ENCODE measurements around the gene HCST.
A peak's percentile ranks its signal among the peaks of the same experiment; 100 is the strongest.

Gene HCST, protein sequence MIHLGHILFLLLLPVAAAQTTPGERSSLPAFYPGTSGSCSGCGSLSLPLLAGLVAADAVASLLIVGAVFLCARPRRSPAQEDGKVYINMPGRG

DNA sequence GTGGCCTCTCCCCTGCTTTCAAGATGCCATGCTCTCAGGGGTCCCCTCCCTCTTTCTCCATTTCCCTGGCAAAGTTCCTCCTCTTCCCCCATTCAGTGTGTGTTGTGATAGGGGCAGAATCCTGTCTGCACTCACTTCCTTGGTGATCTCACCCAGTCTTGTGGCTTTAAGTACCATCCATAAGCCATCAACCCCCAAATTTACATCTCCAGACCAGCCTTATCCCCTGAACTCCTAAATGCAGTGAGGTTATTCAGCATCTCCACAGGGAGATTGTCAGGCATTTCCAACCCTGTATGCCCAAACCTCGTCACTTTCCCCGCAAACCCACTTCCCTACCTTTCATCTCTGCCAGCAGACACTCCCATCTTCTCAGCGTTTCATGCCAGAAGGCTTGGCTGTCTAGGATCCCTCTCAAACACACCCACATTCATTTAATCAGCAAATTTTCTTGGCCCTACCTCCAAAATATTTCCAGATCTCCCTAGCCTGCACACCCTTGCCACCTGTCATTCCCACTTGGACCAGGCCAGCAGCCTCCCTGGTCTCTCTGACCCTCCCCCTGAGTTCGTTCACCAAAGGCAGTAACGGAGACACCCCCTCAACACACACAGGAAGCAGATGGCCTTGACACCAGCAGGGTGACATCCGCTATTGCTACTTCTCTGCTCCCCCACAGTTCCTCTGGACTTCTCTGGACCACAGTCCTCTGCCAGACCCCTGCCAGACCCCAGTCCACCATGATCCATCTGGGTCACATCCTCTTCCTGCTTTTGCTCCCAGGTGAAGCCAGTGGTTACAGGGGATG lies at the start of gene HCST:
HCST (plus strand) TSS at position 676 of the 808 bp plus-strand sequence; CDS start at position 741, 65 bp downstream.
- DNase-seq (ENCODE audit: low read depth in 2 of 2): no peak

DNA sequence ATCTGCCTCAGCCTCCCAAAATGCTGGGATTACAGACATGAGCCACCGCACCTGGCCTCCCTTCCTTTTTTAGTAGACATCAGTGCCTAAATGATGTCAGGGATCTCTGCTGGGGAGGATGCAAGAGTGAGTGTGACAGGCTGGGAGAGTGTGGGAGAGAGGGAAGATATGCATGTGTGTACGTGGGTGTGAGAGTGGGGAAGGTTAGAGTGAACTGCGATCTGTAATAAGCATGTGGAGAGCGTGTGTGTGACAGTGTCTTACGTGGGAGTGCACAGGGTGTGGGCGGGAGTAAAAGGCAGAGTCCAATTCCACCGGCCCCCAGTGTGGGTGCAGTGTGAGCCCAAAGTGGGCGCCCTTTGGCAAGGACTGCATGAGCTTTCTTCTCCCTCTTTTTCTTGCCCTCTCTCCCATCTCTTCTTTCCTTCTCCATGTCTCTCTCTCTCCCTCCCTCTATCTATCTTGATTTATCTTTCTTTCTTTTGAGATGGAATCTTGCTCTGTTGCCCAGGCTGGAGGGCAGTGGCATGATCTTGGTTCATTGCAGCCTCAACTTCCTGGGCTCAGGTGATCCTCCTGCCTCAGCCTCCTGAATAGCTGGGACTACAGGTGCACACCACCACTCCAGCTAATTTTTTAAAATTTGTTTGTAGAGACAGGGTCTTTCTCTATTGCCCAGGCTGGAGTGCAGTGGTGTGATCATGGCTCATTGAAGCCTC lies 49.1 kb upstream of the HCST start:
- DNase-seq (ENCODE audit: low read depth in 2 of 2): no peak

DNA sequence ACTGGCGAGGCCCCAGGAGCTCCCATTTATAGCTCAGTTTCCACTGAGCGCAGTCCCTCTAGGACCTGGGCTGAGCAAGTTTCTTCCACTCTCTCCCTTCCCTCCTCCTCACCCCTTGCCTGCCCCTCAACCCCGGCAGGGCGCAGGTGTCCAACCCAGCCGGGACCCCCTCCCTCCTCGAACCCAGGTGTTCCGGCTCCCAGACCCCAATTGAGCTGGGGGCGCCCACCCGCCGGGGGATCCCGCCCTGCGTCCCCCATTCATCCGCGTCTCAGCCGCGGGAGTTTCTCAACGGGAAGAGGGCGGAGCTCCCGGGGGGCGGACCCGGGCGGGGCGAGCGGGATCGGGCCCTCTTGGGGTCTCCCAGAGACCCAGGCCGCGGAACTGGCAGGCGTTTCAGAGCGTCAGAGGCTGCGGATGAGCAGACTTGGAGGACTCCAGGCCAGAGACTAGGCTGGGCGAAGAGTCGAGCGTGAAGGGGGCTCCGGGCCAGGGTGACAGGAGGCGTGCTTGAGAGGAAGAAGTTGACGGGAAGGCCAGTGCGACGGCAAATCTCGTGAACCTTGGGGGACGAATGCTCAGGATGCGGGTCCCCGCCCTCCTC lies 45.7 kb upstream of the HCST start, which contains the start of gene KIRREL2:
KIRREL2 (plus strand) TSS at position 366 of the 604 bp plus-strand sequence; CDS start at position 575, 209 bp downstream.
- DNase-seq (ENCODE audit: low read depth in 2 of 2): no peak

DNA sequence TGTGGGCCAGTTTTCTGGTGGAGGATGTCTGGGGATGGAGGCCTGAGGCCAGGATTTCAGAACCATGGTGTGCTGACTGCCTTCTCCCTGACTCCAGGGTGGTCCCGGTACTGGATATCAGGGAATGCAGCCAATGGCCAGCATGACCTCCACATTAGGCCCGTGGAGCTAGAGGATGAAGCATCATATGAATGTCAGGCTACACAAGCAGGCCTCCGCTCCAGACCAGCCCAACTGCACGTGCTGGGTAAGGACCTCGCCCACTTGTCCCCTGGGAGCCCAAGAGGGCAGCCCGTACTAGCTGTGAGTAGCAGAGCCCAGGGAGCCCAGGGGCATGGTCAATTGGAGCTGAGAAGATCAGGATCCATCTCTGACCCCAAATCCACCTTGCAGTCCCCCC lies 44.0 kb upstream of the HCST start:
- no peak for DNase-seq (ENCODE audit: low read depth in 2 of 2)

DNA sequence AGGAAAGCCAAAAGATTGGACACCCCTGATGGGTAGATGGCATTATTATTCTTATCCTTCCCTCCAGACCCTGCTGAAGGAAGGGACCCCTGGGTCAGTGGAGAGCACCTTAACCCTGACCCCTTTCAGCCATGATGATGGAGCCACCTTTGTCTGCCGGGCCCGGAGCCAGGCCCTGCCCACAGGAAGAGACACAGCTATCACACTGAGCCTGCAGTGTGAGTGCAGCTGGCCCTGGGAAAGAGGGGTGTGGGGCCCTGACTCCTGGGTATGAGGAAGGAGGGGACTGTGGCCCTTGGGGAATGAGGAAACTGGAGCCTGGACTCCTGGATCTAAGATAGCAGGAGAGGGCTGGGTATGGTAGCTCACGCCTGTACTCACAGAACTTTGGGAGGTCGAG lies 42.9 kb upstream of the HCST start:
- no peak for DNase-seq (ENCODE audit: low read depth in 2 of 2)

DNA sequence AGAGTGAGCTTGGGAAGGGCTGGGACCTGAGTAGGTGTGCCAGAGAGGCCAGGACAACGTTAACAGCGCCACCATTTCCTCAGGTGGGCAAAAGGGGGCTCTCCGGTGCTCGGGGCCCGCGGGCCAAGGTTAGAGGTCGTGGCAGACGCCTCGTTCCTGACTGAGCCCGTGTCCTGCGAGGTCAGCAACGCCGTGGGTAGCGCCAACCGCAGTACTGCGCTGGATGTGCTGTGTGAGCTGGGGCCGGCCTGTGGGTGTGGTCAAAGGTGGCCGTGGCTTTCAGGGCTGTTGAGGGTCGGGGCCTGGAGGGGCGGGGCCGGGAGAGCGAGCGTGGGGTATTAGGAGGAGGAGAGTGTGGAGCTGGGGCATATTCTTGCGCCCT lies 41.9 kb upstream of the HCST start:
- no peak for DNase-seq (ENCODE audit: low read depth in 2 of 2)

DNA sequence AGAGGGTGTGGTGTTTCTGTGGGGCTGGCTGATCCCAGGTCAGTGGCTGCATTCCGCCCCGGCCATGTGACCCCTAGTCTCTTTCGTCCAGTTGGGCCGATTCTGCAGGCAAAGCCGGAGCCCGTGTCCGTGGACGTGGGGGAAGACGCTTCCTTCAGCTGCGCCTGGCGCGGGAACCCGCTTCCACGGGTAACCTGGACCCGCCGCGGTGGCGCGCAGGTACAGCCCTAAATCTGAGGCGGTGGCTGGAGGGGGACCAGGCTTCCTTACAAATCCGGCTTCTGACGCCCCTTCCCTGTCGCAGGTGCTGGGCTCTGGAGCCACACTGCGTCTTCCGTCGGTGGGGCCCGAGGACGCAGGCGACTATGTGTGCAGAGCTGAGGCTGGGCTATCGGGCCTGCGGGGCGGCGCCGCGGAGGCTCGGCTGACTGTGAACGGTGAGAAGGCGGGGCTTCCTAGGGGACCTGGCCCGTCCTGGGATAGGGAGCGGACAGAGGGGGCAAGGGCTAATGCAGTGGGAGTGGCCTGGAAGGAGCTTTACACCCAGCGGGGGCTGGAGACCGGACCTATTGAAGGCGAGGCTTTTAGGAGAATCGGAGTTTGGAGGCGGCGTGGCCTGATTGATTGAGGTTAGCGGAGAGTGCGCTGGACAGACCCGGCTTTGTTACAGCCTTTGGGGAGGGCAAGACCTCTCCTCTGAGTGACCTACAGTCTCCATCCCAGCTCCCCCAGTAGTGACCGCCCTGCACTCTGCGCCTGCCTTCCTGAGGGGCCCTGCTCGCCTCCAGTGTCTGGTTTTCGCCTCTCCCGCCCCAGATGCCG lies 41.3 kb upstream of the HCST start:
- DNase-seq (ENCODE audit: low read depth in 2 of 2): no peak

DNA sequence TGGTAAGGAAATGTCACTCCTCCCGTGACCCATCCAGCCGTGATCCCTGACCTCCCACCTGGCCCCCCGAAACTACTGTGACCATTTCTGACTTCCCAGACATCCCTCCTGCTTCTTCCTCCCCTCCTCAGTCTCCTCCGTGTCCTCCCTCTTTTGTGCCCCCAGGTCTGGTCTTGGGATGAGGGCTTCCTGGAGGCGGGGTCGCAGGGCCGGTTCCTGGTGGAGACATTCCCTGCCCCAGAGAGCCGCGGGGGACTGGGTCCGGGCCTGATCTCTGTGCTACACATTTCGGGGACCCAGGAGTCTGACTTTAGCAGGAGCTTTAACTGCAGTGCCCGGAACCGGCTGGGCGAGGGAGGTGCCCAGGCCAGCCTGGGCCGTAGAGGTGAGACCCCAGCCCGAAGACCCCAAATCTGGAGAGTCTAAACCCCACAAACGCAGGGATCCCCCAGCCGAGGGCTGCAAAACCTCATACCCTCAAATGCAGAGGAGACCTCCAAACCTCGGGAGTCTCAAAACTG lies 40.6 kb upstream of the HCST start:
- no peak for DNase-seq (ENCODE audit: low read depth in 2 of 2)

DNA sequence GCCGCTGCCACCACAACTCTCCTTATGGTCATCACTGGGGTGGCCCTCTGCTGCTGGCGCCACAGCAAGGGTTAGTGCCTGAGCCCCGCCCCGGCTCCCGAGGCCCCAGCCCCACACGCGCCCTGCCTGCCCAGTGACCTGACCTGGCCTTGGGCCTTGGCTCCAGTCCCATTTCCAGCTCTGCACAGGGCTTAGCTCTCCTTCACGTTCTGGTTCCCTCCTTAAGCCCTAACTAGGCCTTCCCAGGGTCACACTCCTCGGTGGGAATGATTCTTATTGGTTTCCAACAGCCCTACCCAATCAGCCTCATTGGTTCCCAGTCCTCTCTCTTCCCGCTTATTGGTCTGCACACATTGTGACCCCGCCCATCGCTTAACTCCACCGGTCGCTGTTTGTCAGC lies 39.8 kb upstream of the HCST start:
- DNase-seq (ENCODE audit: low read depth in 2 of 2): no peak

DNA sequence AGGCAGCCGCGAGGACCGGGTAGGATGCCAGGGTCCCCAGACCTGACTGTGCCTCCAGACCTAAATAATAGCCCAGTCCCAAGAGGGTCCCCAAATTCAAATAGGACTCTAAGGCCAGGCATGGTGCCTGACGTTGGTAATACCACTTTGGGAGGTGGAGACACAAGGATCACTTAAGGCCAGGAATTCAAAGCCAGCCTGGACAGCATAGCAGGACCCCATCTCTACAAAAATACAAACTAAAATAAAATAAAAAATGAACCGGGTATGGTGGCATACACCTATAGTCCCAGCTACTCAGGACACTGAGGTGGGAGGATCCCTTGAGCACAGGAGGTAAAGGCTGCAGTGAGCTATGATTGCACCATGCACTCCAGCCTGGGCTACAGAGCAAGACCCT lies 39.3 kb upstream of the HCST start:
- no peak for DNase-seq (ENCODE audit: low read depth in 2 of 2)

DNA sequence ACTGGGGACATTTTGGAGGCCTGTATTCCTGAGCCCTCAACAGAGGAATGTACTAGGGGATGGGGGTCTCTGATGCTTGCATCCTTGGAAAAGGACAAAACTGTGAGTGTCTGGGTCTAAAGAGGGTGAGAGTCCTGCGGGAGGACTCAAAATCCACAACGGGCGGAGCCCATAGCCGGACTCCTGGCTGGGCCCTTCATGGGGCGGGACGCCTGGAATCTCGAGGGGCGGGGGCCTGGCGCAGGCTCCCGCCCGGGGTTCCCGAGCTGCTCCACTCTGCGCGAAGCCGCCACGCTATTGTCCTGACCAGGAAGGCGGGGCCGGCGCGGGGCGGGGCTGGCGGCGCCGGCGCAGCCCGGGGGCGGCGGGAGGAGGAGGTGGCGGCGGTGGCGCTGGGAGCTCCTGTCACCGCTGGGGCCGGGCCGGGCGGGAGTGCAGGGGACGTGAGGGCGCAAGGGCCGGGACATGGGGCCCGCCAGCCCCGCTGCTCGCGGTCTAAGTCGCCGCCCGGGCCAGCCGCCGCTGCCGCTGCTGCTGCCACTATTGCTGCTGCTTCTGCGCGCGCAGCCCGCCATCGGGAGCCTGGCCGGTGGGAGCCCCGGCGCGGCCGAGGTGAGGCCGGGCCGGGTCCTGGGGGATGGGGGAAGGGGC lies 34.0 kb upstream of the HCST start, which contains the start of gene APLP1:
APLP1 (plus strand) TSS at position 403 of the 651 bp plus-strand sequence; CDS start at position 466, 63 bp downstream.
- peak; percentile 60 to 63 for DNase-seq (ENCODE audit: low read depth in 2 of 2)

DNA sequence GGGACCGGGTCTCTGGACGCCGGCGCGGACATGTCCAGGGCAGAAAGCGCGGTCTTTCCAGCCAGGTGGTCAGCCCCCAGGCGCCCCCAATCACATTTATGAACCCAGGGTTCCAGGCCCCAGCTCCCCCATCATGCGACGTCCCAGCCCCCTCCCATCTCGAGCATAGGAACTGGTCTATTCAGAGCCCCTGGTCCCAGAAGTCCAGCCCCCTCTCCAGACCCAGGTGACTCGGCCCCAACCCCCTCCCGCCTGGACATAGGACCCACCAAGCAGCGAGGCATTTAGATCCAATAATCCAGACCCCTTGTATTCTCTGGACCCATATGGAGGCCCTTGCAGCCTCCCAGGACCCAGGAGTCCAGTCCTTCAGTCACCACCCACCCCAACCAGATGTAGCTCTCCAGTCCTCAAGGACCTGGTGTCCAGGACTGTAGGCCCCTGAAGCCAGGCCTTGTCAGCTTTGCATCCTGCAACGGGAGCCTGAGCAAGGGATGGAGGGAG lies 33.5 kb upstream of the HCST start:
- DNase-seq (ENCODE audit: low read depth in 2 of 2): no peak

DNA sequence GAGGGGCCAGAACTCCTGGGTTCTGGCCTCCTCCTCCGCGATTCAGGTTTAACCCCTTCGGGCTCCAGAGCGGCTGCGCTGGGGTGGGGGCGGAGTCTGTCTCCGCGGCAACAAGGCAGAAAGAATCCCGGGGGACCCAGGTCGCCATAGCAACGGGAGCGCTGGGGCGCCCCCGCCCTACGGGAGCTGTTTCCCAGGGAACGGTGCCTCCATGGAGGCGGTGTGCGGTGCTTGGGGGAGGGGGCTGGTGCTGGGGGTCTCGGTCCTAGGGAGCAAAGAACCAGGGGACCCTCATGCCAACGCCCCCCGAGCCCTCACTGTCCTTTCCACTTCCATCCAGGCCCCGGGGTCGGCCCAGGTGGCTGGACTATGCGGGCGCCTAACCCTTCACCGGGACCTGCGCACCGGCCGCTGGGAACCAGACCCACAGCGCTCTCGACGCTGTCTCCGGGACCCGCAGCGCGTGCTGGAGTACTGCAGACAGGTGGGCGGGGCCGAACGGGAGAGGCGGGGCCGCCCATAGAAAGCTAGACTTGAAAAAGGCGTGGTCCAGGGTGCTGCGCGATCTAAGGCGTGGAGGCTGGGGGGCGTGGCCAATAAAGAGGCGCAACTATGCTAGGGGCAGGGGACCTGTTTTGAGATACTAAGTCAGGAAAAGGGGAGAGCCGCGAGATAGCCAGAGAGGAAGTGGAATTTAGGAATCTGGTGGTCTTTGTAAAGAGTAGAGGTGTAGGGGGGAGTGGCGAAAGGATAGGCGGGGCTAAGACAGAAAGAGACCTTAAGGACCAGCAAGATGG lies 32.8 kb upstream of the HCST start:
- DNase-seq (ENCODE audit: low read depth in 2 of 2): peak; percentile 66 to 79

DNA sequence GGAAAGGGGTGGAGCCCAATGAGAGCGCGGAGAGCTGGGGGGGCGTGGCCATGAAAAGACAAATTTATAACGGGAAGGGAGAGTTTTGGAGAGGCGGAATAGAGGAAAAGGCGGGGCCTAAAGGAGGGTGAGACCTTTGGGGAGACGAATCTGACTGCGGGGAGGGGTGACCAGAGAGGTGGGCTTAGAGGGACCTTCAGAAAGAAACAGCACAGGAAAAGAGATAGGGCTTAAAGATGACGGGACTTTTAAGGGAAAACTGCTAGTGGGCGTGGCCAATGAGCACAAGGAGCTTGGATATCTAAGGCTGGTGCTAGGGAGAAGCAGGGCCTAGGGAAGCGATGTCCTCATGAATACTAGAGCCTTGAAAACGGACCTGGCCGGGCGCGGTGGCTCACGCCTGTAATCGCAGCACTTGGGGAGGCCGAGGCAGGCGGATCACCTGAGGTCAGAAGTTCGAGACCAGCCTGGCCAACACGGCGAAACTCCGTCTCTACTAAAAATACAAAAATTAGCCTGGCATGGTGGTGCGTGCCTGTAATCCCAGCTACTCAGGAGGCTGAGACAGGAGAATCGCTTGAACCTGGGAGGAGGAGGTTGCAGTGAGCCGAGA lies 32.1 kb upstream of the HCST start:
- DNase-seq (ENCODE audit: low read depth in 2 of 2): peak in 1 of 2 donors; percentile 42

DNA sequence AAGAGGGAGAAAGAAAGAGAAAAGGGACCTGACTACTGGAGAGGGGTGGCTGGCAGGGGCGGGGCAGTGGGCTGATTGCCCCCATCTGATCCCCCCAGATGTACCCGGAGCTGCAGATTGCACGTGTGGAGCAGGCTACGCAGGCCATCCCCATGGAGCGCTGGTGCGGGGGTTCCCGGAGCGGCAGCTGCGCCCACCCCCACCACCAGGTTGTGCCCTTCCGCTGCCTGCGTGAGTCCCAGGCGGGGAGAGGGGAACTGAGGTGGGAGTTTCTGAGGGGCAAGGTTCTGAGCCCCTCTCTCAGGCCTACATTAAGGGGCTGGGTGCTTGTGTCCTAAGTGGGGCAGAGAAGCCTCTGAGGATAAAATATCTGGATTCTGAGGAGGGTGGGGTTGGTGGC lies 31.5 kb upstream of the HCST start:
- DNase-seq (ENCODE audit: low read depth in 2 of 2): no peak

DNA sequence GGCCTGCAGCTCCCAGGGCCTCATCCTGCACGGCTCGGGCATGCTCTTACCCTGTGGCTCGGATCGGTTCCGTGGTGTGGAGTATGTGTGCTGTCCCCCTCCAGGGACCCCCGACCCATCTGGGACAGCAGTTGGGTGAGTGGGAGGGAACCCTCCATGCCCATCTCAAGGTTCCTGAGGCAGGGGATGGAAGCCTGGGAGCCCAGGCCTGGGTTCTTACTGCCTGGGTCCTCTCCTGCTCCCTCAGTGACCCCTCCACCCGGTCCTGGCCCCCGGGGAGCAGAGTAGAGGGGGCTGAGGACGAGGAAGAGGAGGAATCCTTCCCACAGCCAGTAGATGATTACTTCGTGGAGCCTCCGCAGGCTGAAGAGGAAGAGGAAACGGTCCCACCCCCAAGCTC lies 30.7 kb upstream of the HCST start:
- no peak for DNase-seq (ENCODE audit: low read depth in 2 of 2)

DNA sequence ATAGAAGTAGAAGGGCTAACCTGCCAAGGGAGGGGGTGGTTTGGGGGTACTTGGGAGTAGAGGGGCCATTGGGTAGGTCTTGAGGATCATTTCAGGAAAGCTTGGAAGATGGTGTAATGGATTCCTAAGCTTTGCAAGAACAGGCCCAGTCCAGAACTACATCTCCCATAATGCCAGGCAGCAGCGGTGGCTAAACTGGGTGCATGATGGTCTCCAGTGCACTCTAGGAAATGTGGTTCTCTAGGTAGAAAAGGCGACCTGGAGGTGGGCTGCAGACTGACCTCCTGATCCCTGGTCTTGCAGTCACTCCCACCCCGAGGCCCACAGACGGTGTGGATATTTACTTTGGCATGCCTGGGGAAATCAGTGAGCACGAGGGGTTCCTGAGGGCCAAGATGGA lies 30.1 kb upstream of the HCST start:
- DNase-seq (ENCODE audit: low read depth in 2 of 2): no peak

DNA sequence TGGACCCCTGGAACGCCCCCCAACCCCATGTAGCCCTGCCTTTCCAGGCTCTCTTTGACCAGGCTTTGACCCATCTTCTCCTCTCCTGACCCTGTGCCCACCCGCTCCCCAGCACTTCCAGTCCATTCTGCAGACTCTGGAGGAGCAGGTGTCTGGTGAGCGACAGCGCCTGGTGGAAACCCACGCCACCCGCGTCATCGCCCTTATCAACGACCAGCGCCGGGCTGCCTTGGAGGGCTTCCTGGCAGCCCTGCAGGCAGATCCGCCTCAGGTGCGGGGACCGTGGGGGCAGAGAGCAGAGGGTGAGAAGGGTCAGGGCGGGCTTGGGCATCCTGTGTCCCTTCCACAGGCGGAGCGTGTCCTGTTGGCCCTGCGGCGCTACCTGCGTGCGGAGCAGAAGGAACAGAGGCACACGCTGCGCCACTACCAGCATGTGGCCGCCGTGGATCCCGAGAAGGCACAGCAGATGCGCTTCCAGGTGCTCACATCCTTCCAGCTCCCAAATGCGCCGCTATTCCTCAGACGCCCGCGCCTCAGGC lies 27.9 kb upstream of the HCST start:
- DNase-seq (ENCODE audit: low read depth in 2 of 2): no peak

DNA sequence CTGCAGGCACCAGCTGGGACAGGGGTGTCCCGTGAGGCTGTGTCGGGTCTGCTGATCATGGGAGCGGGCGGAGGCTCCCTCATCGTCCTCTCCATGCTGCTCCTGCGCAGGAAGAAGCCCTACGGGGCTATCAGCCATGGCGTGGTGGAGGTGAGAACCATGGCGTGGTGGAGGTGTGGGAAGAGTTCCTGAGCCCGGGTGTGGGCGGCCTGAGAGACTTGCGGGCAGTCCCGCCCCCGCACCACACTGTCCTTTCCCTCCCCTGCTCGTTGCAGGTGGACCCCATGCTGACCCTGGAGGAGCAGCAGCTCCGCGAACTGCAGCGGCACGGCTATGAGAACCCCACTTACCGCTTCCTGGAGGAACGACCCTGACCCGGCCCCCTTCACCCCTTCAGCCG lies 23.3 kb upstream of the HCST start:
- no peak for DNase-seq (ENCODE audit: low read depth in 2 of 2)
